Duodenal mucosa (tissue), 2 donors: ENCODE measurements around the gene HIPK2.

Experiments
- H3K27ac ChIP-seq: one replicate; pipeline ENCODE4 v1.7.0; 2013; ENCODE audit warnings: low read depth, low read length
- H3K27me3 ChIP-seq, 2 donors: one replicate each; pipeline ENCODE4 v1.7.0; 2013; ENCODE audit warnings: low read length in 2 of 2, control low read depth in 1 of 2; ENCODE audit not compliant: insufficient read depth in 2 of 2, control insufficient read depth in 1 of 2
- H3K36me3 ChIP-seq, 2 donors: one replicate each; pipeline ENCODE4 v1.7.0; 2013; ENCODE audit warnings: low read length in 2 of 2, control low read depth in 1 of 2; ENCODE audit not compliant: insufficient read depth in 2 of 2, control insufficient read depth in 1 of 2
- H3K4me1 ChIP-seq, 2 donors: one replicate each; pipeline ENCODE4 v1.7.0; 2013; ENCODE audit warnings: low read length in 2 of 2, control low read depth in 1 of 2; ENCODE audit not compliant: insufficient read depth in 2 of 2, control insufficient read depth in 1 of 2
- H3K4me3 ChIP-seq, 2 donors: one replicate each; pipeline ENCODE4 v1.7.0; 2013; ENCODE audit warnings: low read length in 2 of 2, low read depth in 1 of 2
- H3K9ac ChIP-seq, 2 donors: one replicate each; pipeline ENCODE4 v1.7.0; 2013; ENCODE audit warnings: low read length in 2 of 2, low read depth in 1 of 2
- H3K9me3 ChIP-seq, 2 donors: one replicate each; pipeline ENCODE4 v1.7.0; 2013; ENCODE audit warnings: low read length in 2 of 2, control low read depth in 1 of 2; ENCODE audit not compliant: control insufficient read depth in 1 of 2

The HIPK2 gene

GRCh38 chr7:139592801-139593461 is 184.9 kb downstream of the HIPK2 start:
- Histone ChIP-seq H3K36me3 (peaks cover 69 to 81% of the 10 kb centered on the region in 2 donors), H3K9ac (no peak overlapping the region), H3K27ac (no peak overlapping the region), H3K27me3 (no peaks in the 10 kb centered on the region), H3K9me3 (no peaks in the 10 kb centered on the region), H3K4me3 (no peak overlapping the region), H3K4me1 (no peaks in the 10 kb centered on the region)

GRCh38 chr7:139591550-139592195 is 186.1 kb downstream of the HIPK2 start:
- Histone ChIP-seq H3K9me3 (no peaks in the 10 kb centered on the region), H3K27ac (no peak overlapping the region), H3K36me3 (peaks cover 58 to 77% of the 10 kb centered on the region in 2 donors), H3K4me3 (no peak overlapping the region), H3K9ac (no peak overlapping the region), H3K27me3 (no peaks in the 10 kb centered on the region), H3K4me1 (no peaks in the 10 kb centered on the region)

- H3K27me3 ChIP-seq: no peaks in the 10 kb centered on the region
- no peak overlapping the region for H3K27ac ChIP-seq
- H3K4me1 ChIP-seq: no peaks in the 10 kb centered on the region
- no peak overlapping the region for H3K4me3 ChIP-seq
- peaks cover 43 to 74% of the 10 kb centered on the region in 2 donors for H3K36me3 ChIP-seq
- H3K9me3 ChIP-seq: no peaks in the 10 kb centered on the region
- H3K9ac ChIP-seq: no peak overlapping the region
Observed at GRCh38 chr7:139589474-139589873, 188.3 kb downstream of the HIPK2 start.

GRCh38 chr7:139588632-139589031 is 189.2 kb downstream of the HIPK2 start:
- no peaks in the 10 kb centered on the region for H3K9me3 ChIP-seq
- peaks cover 40 to 74% of the 10 kb centered on the region in 2 donors for H3K36me3 ChIP-seq

GRCh38 chr7:139587535-139587934 is 190.3 kb downstream of the HIPK2 start:
- Histone ChIP-seq H3K9me3 (no peaks in the 10 kb centered on the region), H3K4me3 (no peak overlapping the region), H3K4me1 (no peaks in the 10 kb centered on the region), H3K27ac (no peak overlapping the region), H3K36me3 (peaks cover 40 to 74% of the 10 kb centered on the region in 2 donors), H3K9ac (no peak overlapping the region), H3K27me3 (no peaks in the 10 kb centered on the region)

More at GRCh38 chr7:139588632-139589031, 189.2 kb downstream of the HIPK2 start:
- H3K4me1 ChIP-seq: no peaks in the 10 kb centered on the region
- H3K9ac ChIP-seq: no peak overlapping the region
- no peaks in the 10 kb centered on the region for H3K27me3 ChIP-seq
- H3K27ac ChIP-seq: no peak overlapping the region
- H3K4me3 ChIP-seq: no peak overlapping the region

- no peaks in the 10 kb centered on the region for H3K27me3 ChIP-seq
- no peak overlapping the region for H3K9ac ChIP-seq
- no peak overlapping the region for H3K27ac ChIP-seq
- H3K9me3 ChIP-seq: no peaks in the 10 kb centered on the region
- H3K4me1 ChIP-seq: no peaks in the 10 kb centered on the region
- H3K36me3 ChIP-seq: peaks cover 40 to 75% of the 10 kb centered on the region in 2 donors
- H3K4me3 ChIP-seq: no peak overlapping the region
Observed at GRCh38 chr7:139586286-139586685, 191.5 kb downstream of the HIPK2 start.

- Histone ChIP-seq H3K27ac (no peak overlapping the region), H3K4me3 (no peak overlapping the region), H3K9me3 (no peaks in the 10 kb centered on the region), H3K36me3 (peaks cover 42 to 77% of the 10 kb centered on the region in 2 donors), H3K4me1 (no peaks in the 10 kb centered on the region), H3K27me3 (no peaks in the 10 kb centered on the region), H3K9ac (no peak overlapping the region)
Observed at GRCh38 chr7:139585042-139585441, 192.8 kb downstream of the HIPK2 start.

GRCh38 chr7:139583826-139584553 is 193.8 kb downstream of the HIPK2 start:
- peaks cover 45 to 76% of the 10 kb centered on the region in 2 donors for H3K36me3 ChIP-seq
- H3K4me3 ChIP-seq: no peak overlapping the region
- H3K4me1 ChIP-seq: no peaks in the 10 kb centered on the region
- H3K27ac ChIP-seq: no peak overlapping the region
- H3K9ac ChIP-seq: no peak overlapping the region
- no peaks in the 10 kb centered on the region for H3K27me3 ChIP-seq
- H3K9me3 ChIP-seq: no peaks in the 10 kb centered on the region

- H3K36me3 ChIP-seq: peaks cover 42 to 71% of the 10 kb centered on the region in 2 donors
- H3K4me1 ChIP-seq: no peaks in the 10 kb centered on the region
- H3K27me3 ChIP-seq: no peaks in the 10 kb centered on the region
- no peaks in the 10 kb centered on the region for H3K9me3 ChIP-seq
- H3K9ac ChIP-seq: no peak overlapping the region
- no peak overlapping the region for H3K4me3 ChIP-seq
- no peak overlapping the region for H3K27ac ChIP-seq
Observed at GRCh38 chr7:139582671-139583155, 195.1 kb downstream of the HIPK2 start.

GRCh38 chr7:139582130-139582650 is 195.6 kb downstream of the HIPK2 start:
- Histone ChIP-seq H3K9me3 (no peaks in the 10 kb centered on the region), H3K27me3 (no peaks in the 10 kb centered on the region), H3K9ac (no peak overlapping the region), H3K4me1 (no peaks in the 10 kb centered on the region), H3K4me3 (no peak overlapping the region), H3K27ac (no peak overlapping the region), H3K36me3 (peaks cover 42 to 73% of the 10 kb centered on the region in 2 donors)
